Body of pancreas (tissue), 4 donors: ENCODE measurements around the gene MYL11. TPM values are rescaled to one million over a fixed set of nuclear protein-coding genes. Genes with fewer than 3 reads are reported as not detected.

ENCODE experiments used
- ATAC-seq: fragments of 150-250 bp; one replicate; pipeline ENCODE4 v1.9.1; 2016
- DNase-seq, 4 donors: peaks; one replicate each; pipeline ENCODE4 v3.0.0-alpha.2; 2019
- H3K27ac ChIP-seq, 4 donors: fragments of 200-600 bp; sonication (generic); 1 replicate in 3 of 4; 2 replicates in 1 of 4; pipeline versions ENCODE4 v1.5.1 to v1.6.1; 2016 to 2019; ENCODE audit warnings: mild to moderate bottlenecking in 1 of 4, mixed read lengths in 1 of 4, moderate library complexity in 1 of 4
- H3K27me3 ChIP-seq, 2 donors: fragments of 200-600 bp; sonication (generic); one replicate each; pipeline ENCODE4 v1.6.0; 2016; ENCODE audit warnings: mild to moderate bottlenecking in 1 of 2
- H3K36me3 ChIP-seq, 2 donors: fragments of 200-600 bp; sonication (generic); replicated peaks in 1 of 2; 2 replicates each; pipeline ENCODE4 v1.5.1; 2016; ENCODE audit warnings: low read depth in 2 of 2; ENCODE audit not compliant: insufficient read depth in 1 of 2
- H3K4me1 ChIP-seq: fragments of 200-600 bp; sonication (generic); one replicate; pipeline ENCODE4 v1.6.0; 2016
- H3K4me3 ChIP-seq, 2 donors: fragments of 200-600 bp; sonication (generic); 1 replicate in 1 of 2; 2 replicates in 1 of 2; pipeline ENCODE4 v1.5.1; 2016 to 2019
- H3K9me3 ChIP-seq, 3 donors: fragments of 200-600 bp; sonication (generic); 1 replicate in 2 of 3; 2 replicates in 1 of 3; pipeline ENCODE4 v1.5.1; 2016
- CTCF ChIP-seq, 7 experiments: fragments of 450-650 bp in 4 of 7; fragments of 200-600 bp in 3 of 7; sonication (generic) in 3 of 7; IDR thresholded peaks; one replicate each; pipeline ENCODE4 v1.5.1; 2016 to 2019; ENCODE audit warnings: antibody characterized with exemption in 7 of 7
- POLR2A ChIP-seq, 3 donors: fragments of 450-650 bp; IDR thresholded peaks; one replicate each; pipeline ENCODE4 v1.6.1; 2016; ENCODE audit warnings: antibody characterized with exemption in 3 of 3, mild to moderate bottlenecking in 2 of 3
- WGBS, 2 donors: methylation state at CpG; one replicate each; pipeline ENCODE4 v1.1.5; 2017; 5-methylcytosine and 5-hydroxymethylcytosine counted together
- intact Hi-C: fragments of 100-400 bp; cut with DNase I; formaldehyde crosslinking; loops from one replicate; pipeline ENCODE4 v1.15.1; 2023
- total RNA-seq, 2 donors: library from RNA; depleted of rRNA; stranded (reverse); fragments of >200 nt; gene quantifications; one replicate each; pipeline ENCODE4 v1.1.0, GENCODE V29; 2016

The MYL11 gene
- total RNA-seq, 2 donors from 2014 or later = not detected

- Histone ChIP-seq H3K27ac (peak within 1 kb of the TSS; percentile 80 to 89 (median 86)), H3K27me3 (no peaks in the 10 kb centered on the region), H3K36me3 (no peaks in the 10 kb centered on the region), H3K9me3 (no peaks in the 10 kb centered on the region), H3K4me1 (peaks cover 61% of the 10 kb centered on the region), H3K4me3 (peak within 1 kb of the TSS; percentile 20 to 29)
- peak; percentile 96 to 100 (median 98) for DNase-seq
- WGBS, 2 donors = 0% methylated on average over 27 to 29 of the region's 40 CpGs
- intact Hi-C loops = no loop called here
- ATAC-seq = peak; percentile 90
- TF ChIP-seq CTCF (IDR thresholded peaks at IDR 0.05) (peak in 4 of 7 experiments; percentile 19 to 38 (median 32)), POLR2A (IDR thresholded peaks at IDR 0.05) (peak in 1 of 3 donors; percentile 59)
Measured at GRCh38 chr16:30370456-30371247, 4.0 kb upstream of the MYL11 start, which contains the start of gene TBC1D10B. TBC1D10B (minus strand) TSS chr16:30370494; CDS start chr16:30370183, 311 bp downstream.

GRCh38 chr16:30371248-30371816 lies 3.3 kb upstream of the MYL11 start:
- Histone ChIP-seq H3K4me3 (no peak overlapping the region), H3K9me3 (no peaks in the 10 kb centered on the region), H3K27ac (peak overlapping the region; percentile 80 to 89 (median 86)), H3K27me3 (no peaks in the 10 kb centered on the region), H3K36me3 (no peaks in the 10 kb centered on the region), H3K4me1 (peaks cover 61% of the 10 kb centered on the region)
- 25 to 37% methylated on average over 11 of the region's 11 CpGs for WGBS, 2 donors
- intact Hi-C loops = no loop called here
- DNase-seq = no peak
- no peak for ATAC-seq
- TF ChIP-seq CTCF (IDR thresholded peaks at IDR 0.05) (no peak), POLR2A (IDR thresholded peaks at IDR 0.05) (peak in 2 of 3 donors; percentile 50 to 52)

- Histone ChIP-seq H3K27ac (peak overlapping the region in 3 of 4 donors; percentile 80 to 89 (median 89)), H3K36me3 (no peaks in the 10 kb centered on the region), H3K9me3 (no peaks in the 10 kb centered on the region), H3K4me3 (no peak overlapping the region), H3K4me1 (peaks cover 56% of the 10 kb centered on the region), H3K27me3 (no peaks in the 10 kb centered on the region)
- intact Hi-C loops = no loop called here
- TF ChIP-seq POLR2A (IDR thresholded peaks at IDR 0.05) = no peak
- no peak for TF ChIP-seq CTCF (IDR thresholded peaks at IDR 0.05)
- 76 to 80% methylated on average over 6 of the region's 6 CpGs for WGBS, 2 donors
- ATAC-seq = no peak
- DNase-seq = peak in 1 of 4 donors; percentile 35
Measured at GRCh38 chr16:30372038-30372712, 2.4 kb upstream of the MYL11 start.

- peak overlapping the region in 3 of 4 donors; percentile 80 to 89 (median 89) for H3K27ac ChIP-seq
- 70 to 81% methylated on average over 5 of the region's 5 CpGs for WGBS, 2 donors
Measured at GRCh38 chr16:30372725-30373124, 1.9 kb upstream of the MYL11 start.

More at GRCh38 chr16:30372725-30373124, 1.9 kb upstream of the MYL11 start:
- Histone ChIP-seq H3K4me1 (peaks cover 56% of the 10 kb centered on the region), H3K27me3 (no peaks in the 10 kb centered on the region), H3K9me3 (no peaks in the 10 kb centered on the region), H3K36me3 (no peaks in the 10 kb centered on the region), H3K4me3 (no peak overlapping the region)
- intact Hi-C loops = no loop called here
- ATAC-seq (no peak), DNase-seq (no peak)
- TF ChIP-seq POLR2A (IDR thresholded peaks at IDR 0.05) = no peak
- no peak for TF ChIP-seq CTCF (IDR thresholded peaks at IDR 0.05)
